Measurements from ENCODE around the gene DBNDD1. TPM values are rescaled to one million over a fixed set of nuclear protein-coding genes. Genes with fewer than 3 reads are reported as not detected.
"Not testable (repeated sequence)": the region's sequence is repeated elsewhere in the genome, so short reads cannot be mapped to it uniquely, and the experiment has no call there.

Gene DBNDD1
- total RNA-seq, 1 donor from 2014 or later: 21.2 TPM

DNA sequence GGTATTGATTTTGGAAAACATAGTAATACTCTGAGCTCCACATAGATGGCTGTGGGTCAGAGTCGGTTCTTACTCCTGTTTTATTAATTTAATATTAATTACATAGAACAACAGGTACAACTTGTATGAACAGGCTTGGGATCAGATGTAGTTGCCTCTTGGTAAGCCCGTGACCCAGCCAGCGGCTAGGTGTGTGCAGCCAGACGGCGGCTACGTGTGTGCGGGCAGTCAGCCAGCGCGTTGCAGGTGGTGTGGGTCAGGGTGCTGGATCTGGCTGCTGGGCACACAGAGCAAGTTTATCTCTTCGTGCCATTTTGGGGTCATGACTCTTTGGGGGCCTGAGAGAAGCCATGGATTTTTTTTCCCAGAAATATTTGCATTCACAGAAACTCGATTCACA lies 30.3 kb downstream of the DBNDD1 start:
- no peak for DNase-seq (ENCODE audit: low spot score)

DNA sequence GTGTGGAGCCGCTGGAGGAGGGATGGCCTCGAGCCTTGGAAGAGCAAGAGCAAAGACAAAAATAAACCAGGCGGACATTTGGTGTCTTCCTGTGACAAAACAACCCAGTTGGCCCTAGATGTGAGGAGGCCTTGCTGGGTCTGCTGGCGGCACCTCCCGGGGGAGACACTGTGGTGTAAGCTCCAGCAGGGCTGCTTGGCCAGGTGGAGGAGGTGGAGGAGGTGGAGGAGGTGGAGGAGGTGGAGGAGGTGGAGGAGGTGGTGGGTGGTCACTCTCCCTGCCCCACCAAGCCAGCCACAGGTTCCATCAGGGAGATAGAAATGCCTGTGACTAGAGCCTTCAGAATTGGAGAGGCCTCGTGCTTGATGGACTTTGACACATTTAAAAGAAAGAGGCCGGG lies 32.1 kb downstream of the DBNDD1 start:
- DNase-seq (ENCODE audit: low spot score): no peak

GRCh38 chr16:89986600-89986999 lies 32.7 kb downstream of the DBNDD1 start:
- DNase-seq (ENCODE audit: low spot score): no peak

GRCh38 chr16:89985219-89985618 lies 34.0 kb downstream of the DBNDD1 start:
- DNase-seq (ENCODE audit: low spot score): no peak

DNA sequence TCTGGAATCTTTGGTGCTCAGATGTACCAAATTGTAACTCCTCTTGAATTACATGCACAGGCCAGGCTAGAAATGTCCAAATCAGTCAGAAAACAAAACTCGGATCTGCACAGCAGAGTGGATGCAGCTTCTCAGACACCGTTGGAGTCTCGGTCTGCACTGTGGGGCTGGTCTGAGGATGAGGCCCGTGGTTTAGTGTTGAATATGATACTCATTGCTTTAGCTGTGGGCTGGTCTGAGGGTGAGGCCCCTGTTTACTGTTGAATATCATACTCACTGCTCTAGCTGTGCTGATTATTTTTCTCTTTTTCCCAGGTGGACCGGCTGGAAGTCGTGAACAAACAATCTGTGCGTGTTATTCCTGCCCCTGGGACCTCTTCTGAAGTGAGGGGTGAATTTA lies 35.0 kb downstream of the DBNDD1 start:
- no peak for DNase-seq (ENCODE audit: low spot score)

DNA sequence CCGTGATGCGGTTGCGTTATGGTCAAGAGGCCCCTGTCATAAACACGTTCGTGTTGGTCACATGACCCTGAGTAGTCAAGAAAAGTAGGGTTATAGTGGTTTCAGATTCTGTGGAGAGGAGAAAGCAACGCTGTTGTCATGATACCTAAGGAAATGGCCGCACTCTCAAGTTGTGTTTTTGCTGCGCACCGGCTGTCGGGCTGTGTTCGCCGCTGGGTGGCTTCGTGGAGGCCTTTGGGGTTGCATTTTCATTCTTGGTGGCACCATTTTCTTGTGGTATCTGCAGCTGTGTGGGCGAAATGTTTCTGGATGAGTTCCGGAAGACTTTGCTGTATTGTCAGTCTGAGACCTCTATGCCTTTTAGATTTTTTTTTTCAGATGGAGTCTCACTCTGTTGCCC lies 35.7 kb downstream of the DBNDD1 start:
- DNase-seq (ENCODE audit: low spot score): no peak

- no peak for DNase-seq (ENCODE audit: low spot score)
Measured at GRCh38 chr16:89982318-89982717, 36.9 kb downstream of the DBNDD1 start.

DNA sequence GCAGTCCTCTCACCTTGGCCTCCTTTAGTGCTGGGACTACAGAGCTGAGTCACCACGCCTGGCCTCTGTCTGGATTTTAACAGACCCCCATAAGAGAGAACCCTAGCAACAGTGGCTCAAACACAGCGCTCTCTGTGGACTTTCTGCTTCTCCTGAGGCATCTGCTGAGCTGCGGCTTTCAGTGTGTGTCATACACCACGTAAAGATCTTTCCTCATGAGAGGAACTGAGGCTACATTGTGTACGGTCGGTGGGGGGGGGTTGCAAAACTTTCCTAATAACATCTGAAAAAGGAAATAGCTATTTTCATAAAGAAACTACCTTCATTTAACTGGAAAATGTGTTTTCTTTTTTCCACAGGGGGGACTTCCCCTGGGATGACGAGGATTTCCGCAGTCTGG lies 37.8 kb downstream of the DBNDD1 start:
- DNase-seq (ENCODE audit: low spot score): no peak

- DNase-seq (ENCODE audit: low spot score): no peak
Measured at GRCh38 chr16:89974870-89975269, 44.4 kb downstream of the DBNDD1 start.

DNA sequence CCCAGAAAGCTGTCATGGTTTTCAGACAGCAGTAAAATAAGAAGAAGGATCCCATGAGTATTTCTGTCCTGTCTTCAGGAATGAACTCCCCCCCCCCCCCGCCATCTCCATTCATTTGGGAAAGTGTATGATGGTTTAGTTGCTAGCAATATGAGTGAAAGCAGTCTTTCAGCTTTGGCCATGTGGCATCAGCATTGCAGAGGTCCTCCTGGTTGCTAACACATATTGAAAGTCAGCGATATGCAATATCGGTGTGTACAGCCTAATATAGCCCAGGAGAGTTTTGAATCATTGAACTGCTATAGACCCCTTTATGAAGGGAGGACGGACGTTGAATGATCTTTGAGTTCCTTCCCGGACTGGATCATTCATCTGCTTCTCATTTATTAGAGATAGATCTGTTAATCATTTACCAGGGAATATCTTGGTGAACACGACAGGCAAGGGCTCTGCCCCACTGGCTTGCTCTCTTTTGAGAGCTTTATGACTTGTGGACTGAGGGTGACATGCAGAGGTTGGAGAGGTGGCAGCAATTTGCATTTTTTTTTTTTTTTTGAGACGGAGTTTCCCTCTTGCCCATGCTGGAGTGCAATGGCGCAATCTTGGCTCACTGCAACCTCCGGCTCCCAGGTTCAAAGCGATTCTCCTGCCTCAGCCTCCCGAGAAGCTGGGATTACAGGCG lies 45.5 kb downstream of the DBNDD1 start:
- DNase-seq (ENCODE audit: low spot score): no peak

- no peak for DNase-seq (ENCODE audit: low spot score)
Measured at GRCh38 chr16:89973235-89973634, 46.0 kb downstream of the DBNDD1 start.

DNA sequence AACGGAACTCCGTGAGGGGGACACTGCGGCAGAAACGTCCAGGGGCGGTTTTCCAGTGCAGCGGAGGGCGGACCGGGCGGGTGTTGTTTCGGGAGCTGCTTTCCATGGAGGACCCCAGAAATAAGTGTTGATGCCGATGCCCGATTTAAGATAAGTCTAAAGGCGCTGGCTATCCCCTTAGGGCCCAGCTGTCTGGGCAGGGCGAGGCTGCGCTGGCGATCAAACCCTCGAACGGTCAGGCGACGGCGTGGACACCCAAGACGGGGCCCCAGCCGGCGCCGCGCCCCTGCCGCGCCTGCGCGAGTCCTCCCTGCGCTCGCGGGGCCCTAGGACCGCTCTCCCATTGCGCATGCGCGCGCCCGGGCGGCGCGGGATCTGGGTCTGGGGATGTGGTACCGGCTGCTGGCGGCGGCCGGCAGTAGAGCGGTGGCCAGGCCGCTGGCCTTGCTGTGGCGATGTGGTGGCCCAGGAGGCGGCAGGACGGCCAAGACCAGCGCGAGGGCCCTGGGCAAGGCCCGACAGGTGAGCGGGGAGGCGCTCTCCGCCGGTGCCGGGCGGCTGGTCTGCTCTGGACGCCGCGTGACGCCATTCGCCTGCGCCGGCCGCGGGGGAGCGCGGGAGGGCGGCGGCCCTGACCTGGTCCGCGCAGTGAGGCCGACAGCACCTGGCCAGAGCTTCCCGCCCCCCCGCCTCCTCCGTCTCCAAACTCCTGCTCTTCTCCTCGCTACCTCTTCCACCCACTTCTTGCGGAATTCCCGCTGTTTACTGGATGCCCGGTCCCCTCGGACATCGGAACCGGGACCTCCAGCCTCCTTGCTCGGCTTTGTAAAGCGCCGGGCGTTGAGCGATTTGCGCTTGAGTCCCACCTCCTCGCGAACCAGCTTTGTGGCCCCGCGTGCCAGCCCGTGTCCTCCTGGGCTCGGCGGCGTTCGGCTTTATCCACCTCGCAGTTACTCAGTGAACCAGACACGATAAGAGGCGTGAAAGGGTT lies 46.7 kb downstream of the DBNDD1 start:
- peak; percentile 93 for DNase-seq (ENCODE audit: low spot score)

GRCh38 chr16:89971495-89972243 lies 47.6 kb downstream of the DBNDD1 start:
- no peak for DNase-seq (ENCODE audit: low spot score)

- no peak for DNase-seq (ENCODE audit: low spot score)
Measured at GRCh38 chr16:89969741-89970410, 49.4 kb downstream of the DBNDD1 start.

DNA sequence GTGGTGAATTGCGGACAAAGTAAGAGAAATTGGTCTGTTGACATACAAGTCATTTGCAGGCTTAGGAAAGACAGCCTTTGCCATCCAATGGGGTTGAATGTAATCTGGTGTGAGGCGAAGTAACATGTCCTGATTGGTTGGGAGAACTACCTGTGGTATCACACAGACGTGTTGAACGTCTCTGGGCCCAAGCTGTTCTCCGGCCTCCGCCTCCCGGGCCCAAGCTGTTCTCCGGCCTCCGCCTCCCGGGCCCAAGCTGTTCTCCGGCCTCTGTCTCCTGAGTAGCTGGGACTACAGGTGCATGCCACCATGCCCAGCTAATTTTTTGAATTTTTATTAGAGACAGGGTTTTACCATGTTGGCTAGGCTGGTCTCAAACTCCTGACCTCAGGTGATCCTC lies 51.2 kb downstream of the DBNDD1 start:
- not testable (repeated sequence) for DNase-seq (ENCODE audit: low spot score)

- not testable (repeated sequence) for DNase-seq (ENCODE audit: low spot score)
Measured at GRCh38 chr16:89967436-89967835, 51.8 kb downstream of the DBNDD1 start.

DNA sequence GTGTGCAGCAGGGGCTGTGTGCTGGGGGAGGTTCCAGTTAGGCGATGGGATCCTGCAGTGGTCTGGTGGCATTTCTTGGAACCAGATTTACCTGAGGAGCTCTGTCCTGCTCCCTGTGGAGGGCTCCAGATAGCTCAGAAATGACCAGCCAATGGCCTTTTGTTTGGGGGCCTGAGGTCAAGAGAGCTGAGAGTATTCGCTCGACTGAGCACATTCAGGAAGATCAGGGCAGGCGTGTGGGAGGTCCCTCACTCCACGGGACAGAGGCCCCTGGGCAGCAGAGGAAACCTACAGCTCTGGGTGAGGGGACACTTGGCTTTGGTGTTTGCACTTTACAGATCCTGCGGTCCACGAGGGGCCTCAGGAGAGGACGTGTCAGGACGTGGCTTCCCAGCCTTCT lies 52.5 kb downstream of the DBNDD1 start:
- no peak for DNase-seq (ENCODE audit: low spot score)

DNA sequence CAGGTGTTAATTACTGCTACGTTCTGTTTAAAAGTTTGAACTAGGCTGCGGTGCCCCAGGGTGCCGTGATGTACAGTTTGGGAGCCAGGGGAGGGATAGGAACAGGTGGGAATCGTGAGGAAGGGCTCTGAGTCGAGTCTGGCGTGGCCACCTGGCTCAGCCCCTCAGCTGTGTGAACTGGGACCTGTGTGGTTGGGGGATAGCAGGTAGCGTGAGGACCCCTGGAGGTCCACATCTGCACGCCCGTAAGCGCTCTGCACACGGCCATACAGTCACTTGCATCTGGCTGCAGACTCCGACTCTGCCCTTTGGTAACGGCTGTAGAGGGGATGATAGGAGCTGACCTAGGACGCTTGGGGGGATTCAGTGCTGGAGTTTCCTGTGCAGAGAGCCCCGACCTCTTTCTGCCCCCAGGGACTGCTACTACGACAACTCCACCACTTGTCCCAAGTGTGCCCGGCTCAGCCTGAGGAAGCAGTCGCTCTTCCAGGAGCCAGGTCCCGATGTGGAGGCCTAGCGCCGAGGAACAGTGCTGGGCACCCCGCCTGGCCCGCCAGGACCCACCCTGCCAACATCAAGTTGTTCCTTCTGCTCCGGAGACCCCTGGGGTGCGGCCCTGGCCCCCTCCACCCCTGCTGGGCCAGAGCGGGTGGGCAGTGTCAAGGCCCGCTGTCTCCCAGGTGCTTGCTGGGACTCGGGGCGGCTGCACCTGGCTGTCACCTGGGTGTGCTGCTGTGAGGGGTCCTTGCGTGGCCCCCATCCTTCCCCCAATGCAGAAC lies 53.6 kb downstream of the DBNDD1 start:
- DNase-seq (ENCODE audit: low spot score): no peak

GRCh38 chr16:89964201-89964600 lies 55.1 kb downstream of the DBNDD1 start:
- DNase-seq (ENCODE audit: low spot score): no peak

GRCh38 chr16:89962754-89963498 lies 56.3 kb downstream of the DBNDD1 start:
- no peak for DNase-seq (ENCODE audit: low spot score)
